Measurements from ENCODE around the gene BLOC1S2. TPM values are rescaled to one million over a fixed set of nuclear protein-coding genes. Genes with fewer than 3 reads are reported as not detected.

Gene BLOC1S2
- 96.5 to 122 TPM (median 106 TPM) in 5 replicates for total RNA-seq (2022; extraction: Qiagen RNA extraction; ENCODE audit: low read depth)

DNA sequence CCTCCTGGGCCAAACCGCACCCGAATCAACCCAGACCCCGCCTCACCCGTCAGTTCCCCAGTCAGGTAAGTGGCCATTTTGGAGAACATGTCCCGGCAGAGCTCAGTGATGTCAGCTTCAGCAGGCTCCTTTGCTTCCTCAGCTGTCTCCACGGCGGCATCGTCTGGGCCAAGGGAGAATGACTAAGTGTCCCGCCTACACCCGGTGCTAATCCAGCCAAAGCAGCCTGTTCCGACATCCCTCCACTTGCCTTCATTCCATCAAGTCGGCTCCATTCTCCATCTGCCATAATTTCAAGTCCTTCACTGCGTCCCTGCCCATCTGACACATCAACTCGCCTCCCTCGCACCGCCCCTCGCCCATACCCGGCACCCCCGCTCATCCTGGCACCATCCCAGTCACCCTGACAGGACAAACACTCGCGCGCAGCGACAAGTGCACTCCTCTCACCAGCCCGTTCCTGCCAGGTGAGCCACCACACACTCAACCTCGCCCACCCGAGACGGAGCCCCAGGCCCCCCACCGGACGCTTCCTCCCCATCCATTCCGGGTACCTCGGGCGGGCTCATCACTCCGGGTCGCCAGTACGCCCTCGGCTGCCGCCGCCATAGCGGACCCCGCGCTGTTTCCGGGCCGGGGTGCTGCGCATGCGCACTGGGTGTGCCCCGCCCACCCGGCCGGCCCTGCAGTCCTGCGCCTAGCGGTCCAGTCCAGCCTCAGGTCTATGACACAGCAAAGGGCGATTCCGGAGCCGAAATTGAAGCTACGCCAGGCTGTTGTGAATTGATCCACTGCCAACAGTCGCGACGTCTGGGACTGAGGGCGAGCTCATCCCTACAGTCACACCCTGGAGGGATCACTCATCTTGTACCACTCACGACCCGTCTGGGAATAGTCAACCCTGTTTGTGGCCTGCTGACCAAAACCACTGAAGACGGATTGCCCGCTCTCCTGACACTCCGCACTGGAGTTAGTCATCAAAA lies at the start of gene BLOC1S2:
Gene BLOC1S2 (minus strand): TSS at position 630 of the 983 bp plus-strand sequence. CDS start 21 bp downstream, at position 609.

DNA sequence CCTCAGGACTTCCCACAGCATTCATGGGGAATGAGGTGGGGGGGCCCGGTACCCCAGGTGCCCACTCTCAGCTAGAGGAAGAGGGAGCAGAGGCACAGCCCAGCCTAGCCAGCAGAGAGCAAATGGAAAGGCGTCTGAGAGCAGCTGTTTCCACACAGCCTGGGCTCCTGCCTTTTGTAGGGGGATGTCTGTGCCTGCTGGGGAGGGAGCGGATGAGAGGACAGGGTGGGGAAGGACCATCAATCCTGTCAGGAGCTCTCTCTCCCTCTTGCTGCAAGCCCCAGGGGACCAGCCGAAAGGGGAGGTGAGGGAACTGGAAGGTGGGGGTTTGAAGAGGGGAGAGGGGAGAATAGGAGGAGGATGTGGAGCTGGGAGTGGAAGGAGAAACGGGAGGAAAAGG lies 43.6 kb upstream of the BLOC1S2 start, which contains the start of gene PKD2L1:
Gene PKD2L1 (minus strand): TSS at position 150 of the 400 bp plus-strand sequence. CDS start 125 bp downstream, at position 25.

DNA sequence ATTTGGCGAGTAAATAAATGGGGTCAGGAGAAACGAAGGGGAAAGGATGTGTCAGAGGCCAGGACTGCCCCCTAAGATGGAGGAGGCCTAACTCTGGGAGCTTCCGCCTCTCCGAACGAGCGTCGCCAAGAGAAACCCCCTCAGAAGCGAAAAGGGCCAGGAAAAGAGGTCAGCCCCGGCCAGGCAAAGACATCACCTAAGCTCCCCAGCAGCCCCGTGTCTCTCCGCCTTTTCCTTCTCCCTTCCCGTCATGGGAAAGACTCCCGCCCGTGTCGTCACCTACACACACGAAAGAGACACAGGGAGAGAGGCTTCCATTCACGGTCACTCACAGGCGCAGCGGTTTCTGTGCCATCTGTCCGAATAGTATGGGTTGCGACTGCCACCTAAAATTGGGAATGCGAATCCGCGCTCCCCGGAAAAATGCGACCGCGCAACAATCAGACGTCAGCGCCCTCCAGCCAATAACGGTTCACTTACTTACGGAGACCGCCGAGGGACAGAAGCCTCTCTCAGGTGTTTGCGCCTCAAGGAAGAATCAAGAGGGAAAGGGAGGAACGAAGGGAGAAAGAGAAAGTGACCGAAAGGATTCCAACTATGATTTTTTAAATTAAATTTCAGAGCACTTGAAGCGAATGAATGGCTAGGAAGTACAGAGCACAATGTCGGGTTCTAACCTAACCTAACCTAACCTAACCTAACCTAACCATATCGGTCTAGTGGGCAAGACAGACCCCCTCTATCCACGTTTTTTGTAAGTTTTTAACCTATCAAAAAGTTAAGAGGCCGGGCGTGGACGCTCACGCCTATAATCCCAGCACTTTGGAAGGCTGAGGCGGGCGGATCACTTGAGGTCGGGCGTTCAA lies 19.0 kb downstream of the BLOC1S2 start, which contains the start of gene CWF19L1:
Gene CWF19L1 (minus strand): TSS at position 400 of the 866 bp plus-strand sequence. CDS start 45 bp downstream, at position 355.

Other genes with a start within 250 kb of the BLOC1S2 start
- gene CPN1, start 204.8 kb downstream of the BLOC1S2 start, total RNA-seq (2022; extraction: Qiagen RNA extraction; ENCODE audit: low read depth), result 0.16 to 0.60 TPM (median 0.41 TPM) in 5 replicates
- 47.4 to 61.2 TPM (median 59.8 TPM) in 5 replicates for gene ERLIN1, start 100.7 kb downstream of the BLOC1S2 start, total RNA-seq (2022; extraction: Qiagen RNA extraction; ENCODE audit: low read depth)
- 22.0 to 28.4 TPM (median 24.4 TPM) in 5 replicates for gene CHUK, start 57.1 kb downstream of the BLOC1S2 start, total RNA-seq (2022; extraction: Qiagen RNA extraction; ENCODE audit: low read depth)
- 21.7 to 25.1 TPM (median 24.5 TPM) in 5 replicates for gene CWF19L1, start 19.0 kb downstream of the BLOC1S2 start, total RNA-seq (2022; extraction: Qiagen RNA extraction; ENCODE audit: low read depth)
- 0.06 to 0.16 TPM (median 0.08 TPM) in 5 replicates for gene PKD2L1, start 43.5 kb upstream of the BLOC1S2 start, total RNA-seq (2022; extraction: Qiagen RNA extraction; ENCODE audit: low read depth)
- 159 to 230 TPM (median 206 TPM) in 5 replicates for gene SCD, start 60.6 kb upstream of the BLOC1S2 start, total RNA-seq (2022; extraction: Qiagen RNA extraction; ENCODE audit: low read depth)
- 0.07 TPM in 1 of 5 replicates, not detected in the others for gene WNT8B, start 176.3 kb upstream of the BLOC1S2 start, total RNA-seq (2022; extraction: Qiagen RNA extraction; ENCODE audit: low read depth)
- gene SEC31B, start 233.2 kb upstream of the BLOC1S2 start, total RNA-seq (2022; extraction: Qiagen RNA extraction; ENCODE audit: low read depth), result 1.8 to 2.9 TPM (median 2.4 TPM) in 5 replicates
- 249 to 297 TPM (median 273 TPM) in 5 replicates for gene NDUFB8, start 243.2 kb upstream of the BLOC1S2 start, total RNA-seq (2022; extraction: Qiagen RNA extraction; ENCODE audit: low read depth)
- gene HIF1AN, start 249.3 kb upstream of the BLOC1S2 start, total RNA-seq (2022; extraction: Qiagen RNA extraction; ENCODE audit: low read depth), result 14.1 to 23.0 TPM (median 20.9 TPM) in 5 replicates

Data from A549 treated with DMSO at 1 μM for 4 hours (cell line).